ENCODE data around the gene ASB1.

DNA sequence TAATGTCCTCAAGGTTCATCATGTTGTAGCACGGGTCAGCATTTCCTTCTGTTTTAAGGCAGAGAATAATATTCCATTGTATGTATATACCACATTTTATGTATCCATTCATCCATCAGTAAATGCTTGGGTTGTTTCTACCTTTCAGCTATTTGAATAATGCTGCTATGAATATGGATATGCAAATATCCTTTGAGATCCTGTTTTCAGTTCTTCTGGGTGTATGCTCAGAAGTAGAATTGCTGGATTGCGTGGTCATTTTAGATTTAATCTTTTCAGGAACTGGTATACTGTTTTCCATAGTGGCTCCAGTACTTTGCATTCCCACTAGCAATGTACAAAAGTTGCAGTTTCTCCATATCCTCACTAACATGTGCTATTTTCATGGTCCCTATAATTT lies 13.4 kb upstream of the ASB1 start:
- TF ChIP-seq, protein P1, sequence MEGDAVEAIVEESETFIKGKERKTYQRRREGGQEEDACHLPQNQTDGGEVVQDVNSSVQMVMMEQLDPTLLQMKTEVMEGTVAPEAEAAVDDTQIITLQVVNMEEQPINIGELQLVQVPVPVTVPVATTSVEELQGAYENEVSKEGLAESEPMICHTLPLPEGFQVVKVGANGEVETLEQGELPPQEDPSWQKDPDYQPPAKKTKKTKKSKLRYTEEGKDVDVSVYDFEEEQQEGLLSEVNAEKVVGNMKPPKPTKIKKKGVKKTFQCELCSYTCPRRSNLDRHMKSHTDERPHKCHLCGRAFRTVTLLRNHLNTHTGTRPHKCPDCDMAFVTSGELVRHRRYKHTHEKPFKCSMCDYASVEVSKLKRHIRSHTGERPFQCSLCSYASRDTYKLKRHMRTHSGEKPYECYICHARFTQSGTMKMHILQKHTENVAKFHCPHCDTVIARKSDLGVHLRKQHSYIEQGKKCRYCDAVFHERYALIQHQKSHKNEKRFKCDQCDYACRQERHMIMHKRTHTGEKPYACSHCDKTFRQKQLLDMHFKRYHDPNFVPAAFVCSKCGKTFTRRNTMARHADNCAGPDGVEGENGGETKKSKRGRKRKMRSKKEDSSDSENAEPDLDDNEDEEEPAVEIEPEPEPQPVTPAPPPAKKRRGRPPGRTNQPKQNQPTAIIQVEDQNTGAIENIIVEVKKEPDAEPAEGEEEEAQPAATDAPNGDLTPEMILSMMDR (conservative IDR thresholded peaks at IDR 0.05): no peak
- TF ChIP-seq ZFX (IDR thresholded peaks at IDR 0.05): no peak

Data from C4-2B (cell line).